Transverse colon (tissue), 4 donors: ENCODE data around the gene SUPT4H1.
A peak's percentile ranks its signal among the peaks of the same experiment; 100 is the strongest.

Experiments used
- EP300 ChIP-seq: sonication (generic); formaldehyde crosslinking; IDR thresholded peaks from one replicate; pipeline ENCODE4 v1.6.1; 2017; ENCODE audit warnings: antibody characterized with exemption, low read depth
- POLR2A ChIP-seq: fragments of 450-650 bp; IDR thresholded peaks from one replicate; pipeline ENCODE4 v1.6.1; 2016; ENCODE audit warnings: antibody characterized with exemption, mild to moderate bottlenecking, moderate library complexity
- POLR2AphosphoS5 ChIP-seq, 3 donors: sonication (generic); formaldehyde crosslinking; IDR thresholded peaks; one replicate each; pipeline ENCODE4 v1.6.1; 2016; ENCODE audit warnings: antibody characterized with exemption in 3 of 3
- TF ChIP-seq, protein P1 (sequence below), 5 experiments: fragments of 200-600 bp in 3 of 5; fragments of 450-650 bp in 2 of 5; sonication (generic) in 3 of 5; IDR thresholded peaks; 1 replicate in 2 of 5; 2 replicates in 3 of 5; pipeline ENCODE4 v1.5.1; 2016 to 2017; ENCODE audit warnings: antibody characterized with exemption in 5 of 5, inconsistent platforms in 3 of 5, mild to moderate bottlenecking in 2 of 5, moderate library complexity in 1 of 5

DNA sequence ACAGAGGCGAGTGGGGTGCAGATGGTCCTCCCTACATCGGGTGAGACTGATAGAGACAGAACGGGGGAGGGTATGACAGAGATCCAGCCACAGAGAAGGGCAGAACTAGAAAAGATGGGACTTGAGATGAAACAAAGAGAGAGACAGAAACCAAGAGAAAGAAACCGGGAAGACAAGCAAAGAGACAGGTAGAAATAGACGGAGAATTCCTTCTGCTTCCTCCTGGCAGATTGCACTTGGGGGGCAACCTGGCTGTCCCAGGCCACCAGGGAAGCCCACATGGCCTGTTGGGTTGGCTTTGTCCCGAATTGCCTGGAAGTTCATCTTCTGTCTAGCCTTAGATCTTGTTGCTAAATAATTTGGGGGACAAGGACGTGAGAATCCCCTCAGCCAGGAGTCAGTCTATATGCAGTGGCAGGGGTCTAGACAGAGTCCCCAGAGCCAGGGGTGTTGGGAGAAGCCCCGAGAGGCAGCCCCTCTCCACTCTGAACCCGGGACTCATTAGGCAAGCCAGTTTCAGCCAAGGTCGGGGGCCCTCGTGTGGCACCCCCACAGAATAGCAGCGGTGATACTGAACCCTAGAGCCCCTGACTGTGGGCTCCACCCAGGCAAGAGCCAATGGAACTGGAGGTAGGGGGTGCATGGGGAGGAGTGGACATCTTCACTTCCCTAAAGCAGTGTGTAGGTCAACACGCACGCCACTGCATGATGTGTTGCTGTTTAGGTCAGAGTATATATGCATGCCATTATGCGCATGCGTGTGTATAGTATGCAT lies 22.8 kb downstream of the SUPT4H1 start:
- peak in 1 of 3 donors; percentile 39 for TF ChIP-seq POLR2AphosphoS5 (IDR thresholded peaks at IDR 0.05)
- TF ChIP-seq, protein P1, sequence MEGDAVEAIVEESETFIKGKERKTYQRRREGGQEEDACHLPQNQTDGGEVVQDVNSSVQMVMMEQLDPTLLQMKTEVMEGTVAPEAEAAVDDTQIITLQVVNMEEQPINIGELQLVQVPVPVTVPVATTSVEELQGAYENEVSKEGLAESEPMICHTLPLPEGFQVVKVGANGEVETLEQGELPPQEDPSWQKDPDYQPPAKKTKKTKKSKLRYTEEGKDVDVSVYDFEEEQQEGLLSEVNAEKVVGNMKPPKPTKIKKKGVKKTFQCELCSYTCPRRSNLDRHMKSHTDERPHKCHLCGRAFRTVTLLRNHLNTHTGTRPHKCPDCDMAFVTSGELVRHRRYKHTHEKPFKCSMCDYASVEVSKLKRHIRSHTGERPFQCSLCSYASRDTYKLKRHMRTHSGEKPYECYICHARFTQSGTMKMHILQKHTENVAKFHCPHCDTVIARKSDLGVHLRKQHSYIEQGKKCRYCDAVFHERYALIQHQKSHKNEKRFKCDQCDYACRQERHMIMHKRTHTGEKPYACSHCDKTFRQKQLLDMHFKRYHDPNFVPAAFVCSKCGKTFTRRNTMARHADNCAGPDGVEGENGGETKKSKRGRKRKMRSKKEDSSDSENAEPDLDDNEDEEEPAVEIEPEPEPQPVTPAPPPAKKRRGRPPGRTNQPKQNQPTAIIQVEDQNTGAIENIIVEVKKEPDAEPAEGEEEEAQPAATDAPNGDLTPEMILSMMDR (IDR thresholded peaks at IDR 0.05) = peak in 1 of 5 experiments; percentile 19
- no peak for TF ChIP-seq POLR2A
- TF ChIP-seq EP300 = no peak
